HG02870 (cell line): ENCODE data around the gene AOC1.
"Not testable (repeated sequence)": the region's sequence is repeated elsewhere in the genome, so short reads cannot be mapped to it uniquely, and the experiment has no call there.

ENCODE experiments used
- ATAC-seq: cut with Tn5 transposase; IDR thresholded peaks from one replicate; pipeline ENCODE4 v1.9.1; 2021; ENCODE audit warnings: mild to moderate bottlenecking, moderate library complexity; ENCODE audit not compliant: unreplicated experiment

Gene AOC1

GRCh38 chr7:150852371-150852905 lies at the start of gene AOC1:
AOC1 (plus strand) TSS chr7:150852517; CDS start chr7:150856471, 3,954 bp downstream.
- no peak for ATAC-seq

DNA sequence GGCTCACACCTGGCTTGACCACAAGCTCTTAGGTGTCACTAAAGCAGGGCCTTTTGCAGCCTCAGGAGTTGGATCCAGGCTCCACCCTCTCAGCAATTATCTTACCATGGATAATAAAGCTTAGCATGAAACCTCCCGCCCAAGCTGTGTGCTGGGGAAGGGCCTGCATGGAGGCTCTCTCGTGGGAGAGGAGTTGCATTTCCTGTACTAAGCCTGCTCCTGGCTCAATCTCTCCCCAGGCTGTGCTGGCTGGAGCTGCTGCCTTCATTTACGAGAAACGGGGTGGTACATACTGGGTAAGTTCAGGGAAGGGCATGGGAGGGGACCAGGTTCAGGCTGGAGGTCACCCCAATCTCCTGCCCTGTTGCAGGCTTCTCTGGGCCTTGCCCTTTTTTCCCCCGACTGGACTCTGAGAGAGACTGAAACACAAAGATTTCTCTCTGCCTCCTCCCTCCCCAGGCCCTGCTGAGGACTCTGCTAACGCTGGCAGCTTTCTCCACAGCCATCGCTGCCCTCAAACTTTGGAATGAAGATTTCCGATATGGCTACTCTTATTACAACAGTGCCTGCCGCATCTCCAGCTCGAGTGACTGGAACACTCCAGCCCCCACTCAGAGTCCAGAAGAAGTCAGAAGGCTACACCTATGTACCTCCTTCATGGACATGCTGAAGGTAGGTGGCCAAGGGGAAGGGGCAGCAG lies 49.0 kb upstream of the AOC1 start:
- ATAC-seq = no peak

- no peak for ATAC-seq
These were observed 47.5 kb upstream of the AOC1 start for GRCh38 chr7:150804802-150805201.

DNA sequence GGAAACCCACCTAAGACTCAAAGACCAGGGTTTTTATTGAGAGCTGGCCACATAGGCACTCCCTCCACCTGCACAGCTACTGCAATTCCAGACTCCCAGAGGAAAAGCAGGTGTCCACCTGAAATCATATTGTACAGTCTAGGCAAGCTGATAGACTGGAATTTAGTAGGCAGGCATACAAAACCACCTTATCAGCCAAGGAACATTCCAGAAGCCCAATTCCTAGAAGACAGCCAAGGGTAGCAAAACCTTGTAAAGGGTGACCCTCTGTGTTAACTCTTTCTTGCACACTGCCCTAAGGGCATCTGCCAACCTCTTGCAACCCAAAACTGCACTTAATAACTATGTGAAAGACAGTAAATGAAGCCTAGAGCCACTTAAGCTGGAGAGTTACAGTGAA lies 46.5 kb upstream of the AOC1 start:
- no peak for ATAC-seq

DNA sequence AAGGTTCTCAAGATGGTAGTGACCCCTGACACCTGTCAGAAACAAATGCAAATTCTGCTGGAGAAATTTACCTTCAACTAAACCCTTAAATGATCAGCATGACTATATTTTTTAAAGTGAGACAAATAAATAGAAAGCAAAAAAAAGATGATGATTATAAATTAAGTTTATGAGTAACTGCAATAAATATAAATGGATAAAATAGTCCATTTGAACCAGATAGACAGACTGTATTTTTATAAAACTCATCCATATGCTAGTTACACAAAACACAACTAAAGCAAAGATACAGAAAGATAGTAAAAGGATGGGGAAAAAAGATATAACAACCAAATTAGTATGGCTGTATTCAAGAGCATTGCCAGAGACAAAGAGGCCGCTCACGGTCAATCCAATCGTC lies 45.9 kb upstream of the AOC1 start:
- ATAC-seq = no peak

DNA sequence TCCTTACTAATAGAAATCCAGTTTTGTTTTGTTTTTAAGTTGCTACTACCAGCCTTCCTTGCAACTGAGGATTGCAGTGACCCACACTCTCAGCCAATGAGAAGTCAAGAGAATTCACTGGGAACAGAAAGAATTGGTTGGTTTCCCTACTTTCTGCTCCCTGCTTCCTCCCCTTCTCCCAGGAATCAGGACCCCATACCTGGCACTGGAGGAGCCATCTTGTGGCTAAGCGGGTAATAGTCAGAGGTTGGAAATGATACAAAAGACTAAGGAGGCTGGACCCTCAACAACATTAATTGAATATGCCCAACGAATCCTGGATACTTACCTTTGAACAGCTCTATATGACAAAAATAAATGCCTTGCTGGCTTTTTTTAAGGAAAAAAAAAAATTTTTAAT lies 45.5 kb upstream of the AOC1 start:
- ATAC-seq = no peak

- not testable (repeated sequence) for ATAC-seq
These were observed 44.5 kb upstream of the AOC1 start for GRCh38 chr7:150807616-150808438.

DNA sequence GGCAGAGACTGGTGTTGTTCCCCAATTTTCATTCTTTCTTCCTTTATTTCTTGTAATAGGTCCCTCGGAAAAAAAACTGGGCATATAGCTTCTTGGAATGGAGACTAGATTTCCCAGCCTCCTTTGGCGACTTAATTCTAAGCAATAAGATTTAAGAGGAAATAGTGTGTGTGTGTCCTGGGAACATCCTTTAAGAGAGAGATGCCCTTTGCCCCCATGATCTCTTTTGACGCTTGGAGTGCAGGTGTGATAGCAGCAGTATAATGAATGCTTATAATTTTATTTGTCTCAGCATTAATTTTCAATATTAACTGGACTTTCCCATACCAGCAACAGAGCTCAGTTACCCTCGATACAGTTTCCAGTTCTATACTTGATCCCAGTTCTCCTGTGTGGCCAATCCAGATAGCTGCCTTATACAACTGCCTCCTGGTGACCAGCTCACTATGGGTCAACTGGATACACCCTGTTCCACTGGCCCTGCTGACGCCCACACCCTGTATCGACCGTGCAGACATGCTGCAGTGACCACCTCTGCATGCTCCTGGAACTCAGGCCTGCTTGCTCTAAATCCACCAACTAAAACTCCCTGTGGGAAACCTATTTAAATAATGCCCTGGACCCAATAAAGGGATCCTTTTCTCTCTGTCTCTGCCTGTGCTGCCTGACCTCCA lies 37.9 kb upstream of the AOC1 start:
- no peak for ATAC-seq

GRCh38 chr7:150818971-150819370 lies 33.3 kb upstream of the AOC1 start:
- ATAC-seq = no peak

GRCh38 chr7:150820148-150820547 lies 32.2 kb upstream of the AOC1 start:
- ATAC-seq = no peak

GRCh38 chr7:150820578-150821198 lies 31.6 kb upstream of the AOC1 start:
- no peak for ATAC-seq

DNA sequence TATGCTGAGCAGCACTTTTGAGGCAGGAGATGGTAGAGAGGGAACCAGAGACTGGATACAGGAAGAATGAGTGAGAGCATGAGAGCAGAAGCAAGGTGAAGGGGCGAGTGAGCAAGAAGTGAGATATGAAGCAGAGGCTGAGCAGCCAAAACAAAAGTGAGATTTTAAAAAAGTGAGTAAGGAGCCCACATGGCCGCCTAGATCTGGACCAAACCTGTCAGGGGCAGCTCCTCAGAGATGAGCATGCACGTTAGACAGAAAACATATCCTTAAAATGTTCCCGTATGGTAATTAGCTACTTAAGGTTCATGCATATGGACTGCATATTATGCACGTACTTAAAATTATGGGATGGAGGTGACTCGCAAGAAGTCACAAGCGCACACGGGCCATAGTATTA lies 29.3 kb upstream of the AOC1 start:
- no peak for ATAC-seq

DNA sequence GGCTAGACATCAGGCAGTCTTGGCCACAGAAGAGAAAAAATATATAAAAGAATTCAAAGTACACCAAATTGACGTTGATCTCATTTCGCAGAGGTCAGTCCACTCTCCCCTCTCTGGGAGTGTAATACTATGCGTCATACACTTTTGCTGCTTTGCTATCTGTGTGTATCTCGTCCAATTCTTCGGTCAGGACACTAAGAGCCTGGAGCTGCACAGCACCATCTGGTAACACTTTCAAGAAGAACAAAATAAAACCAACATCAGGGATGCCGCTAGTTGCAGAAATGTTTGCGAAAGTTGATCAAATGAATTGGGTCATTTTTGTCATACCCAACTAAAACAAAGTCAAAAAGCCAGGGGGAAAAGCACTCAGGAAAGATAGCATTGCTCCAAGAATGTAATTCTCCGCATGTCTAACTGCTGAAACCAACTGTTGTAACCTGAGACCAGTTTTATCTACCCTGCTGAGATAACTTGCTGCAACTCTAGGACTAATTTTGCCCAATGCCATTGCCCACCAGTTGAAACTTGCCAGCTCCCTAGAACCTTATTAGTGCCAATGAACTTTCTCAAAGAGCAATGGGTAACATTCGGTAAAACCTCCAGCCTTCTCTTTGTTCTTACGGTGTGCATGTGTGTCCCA lies 28.7 kb upstream of the AOC1 start:
- no peak for ATAC-seq

- ATAC-seq = no peak
These were observed 27.7 kb upstream of the AOC1 start for GRCh38 chr7:150824379-150825177.

GRCh38 chr7:150826061-150826849 lies 26.1 kb upstream of the AOC1 start:
- no peak for ATAC-seq

- ATAC-seq = no peak
These were observed 23.9 kb upstream of the AOC1 start for GRCh38 chr7:150828384-150828783.

DNA sequence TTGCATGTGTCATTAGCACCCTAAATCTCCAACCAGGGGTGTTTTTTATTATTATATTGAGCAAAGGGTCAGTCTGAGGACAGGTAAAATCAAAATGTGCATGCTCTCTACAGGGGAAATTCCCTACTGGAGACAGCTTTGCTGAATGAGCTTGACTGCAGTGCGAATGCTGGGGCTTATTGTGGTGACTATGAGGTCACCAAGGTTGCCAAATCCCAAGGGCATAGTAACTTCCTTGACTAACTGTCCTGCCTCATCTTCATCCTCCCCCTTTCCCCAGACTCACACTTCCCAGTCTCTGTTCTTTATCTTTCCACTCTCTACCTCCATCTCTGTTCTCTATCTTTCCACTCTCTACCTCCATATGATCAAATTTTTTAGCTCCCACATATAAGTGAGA lies 22.9 kb upstream of the AOC1 start:
- no peak for ATAC-seq

DNA sequence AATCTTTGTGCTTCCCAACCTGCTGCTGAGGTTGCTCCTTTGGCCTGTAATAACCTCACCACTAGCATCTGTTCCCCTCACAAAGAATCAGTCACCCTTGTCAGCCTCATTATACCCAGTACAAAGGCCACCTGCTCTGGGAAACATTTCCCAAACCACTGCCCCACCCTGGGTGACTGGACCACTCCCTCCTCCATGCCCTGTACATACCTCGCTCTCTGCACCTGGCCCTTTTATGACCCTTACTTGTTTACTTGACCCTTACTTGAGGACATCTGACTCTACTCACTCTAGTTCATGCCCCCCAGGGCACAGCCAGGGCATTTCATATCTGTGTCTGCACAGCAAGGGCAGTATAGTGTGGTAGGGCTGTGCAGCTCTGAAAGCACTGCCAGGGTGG lies 21.4 kb upstream of the AOC1 start:
- ATAC-seq = no peak

GRCh38 chr7:150831851-150832250 lies 20.5 kb upstream of the AOC1 start:
- no peak for ATAC-seq
